ENCODE results near the gene FOXJ3. TPM values are rescaled to one million over a fixed set of nuclear protein-coding genes. Genes with fewer than 3 reads are reported as not detected.

The FOXJ3 gene
- total RNA-seq, 1 donor, result 34.5 TPM

DNA sequence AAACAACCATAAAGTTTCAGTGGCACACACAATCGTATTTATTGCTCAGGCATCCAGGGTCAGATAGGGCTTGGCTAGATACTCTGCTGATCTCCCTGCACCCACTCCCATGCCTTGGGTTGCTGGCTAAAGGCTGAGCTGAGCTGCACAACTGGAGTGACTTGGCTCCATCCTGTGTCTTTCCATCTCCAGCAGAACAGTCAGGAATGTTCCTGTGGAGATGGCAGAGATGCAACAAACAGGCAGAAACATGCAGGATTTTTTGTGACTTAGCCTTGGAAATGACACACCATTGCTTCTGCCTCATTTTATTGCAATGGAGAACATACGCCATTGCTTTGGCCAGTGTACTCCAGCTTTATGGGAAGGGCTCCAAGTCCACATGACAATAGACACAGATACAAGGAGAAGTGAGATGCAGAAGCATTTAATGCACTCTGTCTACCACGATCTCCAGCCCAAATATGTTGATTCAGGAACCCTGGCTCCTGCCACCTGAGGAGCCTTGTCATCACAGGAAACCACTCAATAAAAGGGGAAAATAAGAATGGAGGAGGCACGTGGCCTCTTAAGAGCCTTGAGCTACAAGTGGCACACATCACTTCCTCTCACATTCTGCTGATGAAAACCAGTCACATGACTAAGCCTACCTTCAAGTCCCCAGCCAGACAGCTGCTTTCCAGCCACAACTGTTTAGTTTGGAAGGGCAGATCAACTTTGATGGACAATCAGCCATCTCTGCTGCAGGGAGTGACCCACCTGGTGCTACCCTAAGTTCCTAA, 191.9 kb downstream of the FOXJ3 start:
- TF ChIP-seq, protein P1, sequence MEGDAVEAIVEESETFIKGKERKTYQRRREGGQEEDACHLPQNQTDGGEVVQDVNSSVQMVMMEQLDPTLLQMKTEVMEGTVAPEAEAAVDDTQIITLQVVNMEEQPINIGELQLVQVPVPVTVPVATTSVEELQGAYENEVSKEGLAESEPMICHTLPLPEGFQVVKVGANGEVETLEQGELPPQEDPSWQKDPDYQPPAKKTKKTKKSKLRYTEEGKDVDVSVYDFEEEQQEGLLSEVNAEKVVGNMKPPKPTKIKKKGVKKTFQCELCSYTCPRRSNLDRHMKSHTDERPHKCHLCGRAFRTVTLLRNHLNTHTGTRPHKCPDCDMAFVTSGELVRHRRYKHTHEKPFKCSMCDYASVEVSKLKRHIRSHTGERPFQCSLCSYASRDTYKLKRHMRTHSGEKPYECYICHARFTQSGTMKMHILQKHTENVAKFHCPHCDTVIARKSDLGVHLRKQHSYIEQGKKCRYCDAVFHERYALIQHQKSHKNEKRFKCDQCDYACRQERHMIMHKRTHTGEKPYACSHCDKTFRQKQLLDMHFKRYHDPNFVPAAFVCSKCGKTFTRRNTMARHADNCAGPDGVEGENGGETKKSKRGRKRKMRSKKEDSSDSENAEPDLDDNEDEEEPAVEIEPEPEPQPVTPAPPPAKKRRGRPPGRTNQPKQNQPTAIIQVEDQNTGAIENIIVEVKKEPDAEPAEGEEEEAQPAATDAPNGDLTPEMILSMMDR (IDR thresholded peaks at IDR 0.05; ENCODE audit: insufficient read depth, low read depth, low read length), result no peak
- H3K4me3 ChIP-seq (ENCODE audit: low read depth, low read length), result no peak overlapping the region
- no peak for DNase-seq (ENCODE audit: low read depth)

DNA sequence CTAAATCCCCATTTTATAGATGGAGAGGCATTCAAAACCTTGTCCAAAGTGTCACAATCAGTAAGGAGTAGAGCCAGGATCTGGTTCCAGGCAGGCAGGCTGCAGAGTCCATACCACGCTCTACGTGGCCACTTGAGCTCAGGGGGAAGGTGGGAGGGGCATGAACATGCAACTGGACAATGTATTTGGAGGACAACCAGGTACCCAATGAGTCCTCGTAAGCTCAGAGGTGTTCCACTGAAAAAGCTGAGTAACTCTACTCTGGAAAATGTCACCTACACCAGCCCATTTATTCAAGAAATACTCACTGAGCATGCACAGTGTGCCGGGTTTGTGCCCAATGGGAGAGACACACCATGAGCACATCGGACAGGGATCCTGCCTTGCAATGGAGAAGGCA, 193.1 kb downstream of the FOXJ3 start:
- no peak for DNase-seq (ENCODE audit: low read depth)
- TF ChIP-seq, protein P1 (IDR thresholded peaks at IDR 0.05; ENCODE audit: insufficient read depth, low read depth, low read length), result no peak
- H3K4me3 ChIP-seq (ENCODE audit: low read depth, low read length), result no peak overlapping the region

DNA sequence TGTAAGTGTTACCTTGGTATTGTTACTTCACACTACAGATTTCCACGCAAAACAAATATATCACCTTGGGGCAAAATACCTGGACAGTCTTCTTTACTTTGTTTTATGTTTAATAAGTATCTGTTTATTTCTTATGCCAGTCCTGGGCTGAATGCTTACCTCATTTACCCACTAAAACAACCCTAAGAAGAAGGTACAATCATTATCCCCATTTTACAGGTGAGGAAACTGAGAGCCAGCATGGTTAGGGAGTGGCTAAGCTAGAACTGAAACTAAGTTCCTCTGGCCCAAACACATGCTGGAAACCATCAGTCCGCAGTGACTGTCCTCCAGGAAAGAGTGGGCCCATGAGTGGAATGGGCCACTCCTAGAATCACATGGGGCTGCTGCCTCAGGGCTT, 194.8 kb downstream of the FOXJ3 start:
- no peak for DNase-seq (ENCODE audit: low read depth)
- TF ChIP-seq, protein P1 (IDR thresholded peaks at IDR 0.05; ENCODE audit: insufficient read depth, low read depth, low read length), result no peak

DNA sequence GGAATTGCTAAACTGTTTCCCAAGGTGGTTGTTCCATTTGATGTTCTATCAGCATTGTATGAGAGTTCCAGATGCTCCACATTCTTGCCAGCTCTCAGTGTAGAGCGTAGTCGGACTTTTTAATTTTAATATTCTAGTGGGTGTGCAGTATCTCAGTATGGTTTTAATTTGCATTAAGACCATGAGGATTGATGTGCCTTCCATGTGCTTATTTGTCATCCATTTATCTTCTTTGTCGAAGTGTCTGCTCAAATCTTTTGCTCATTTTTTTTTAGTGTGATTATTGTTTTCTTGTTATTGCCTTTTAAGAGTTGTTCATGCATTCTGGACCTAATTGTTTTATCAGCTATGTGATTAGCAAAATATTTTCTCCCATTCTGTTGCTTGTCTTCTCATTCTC, 195.6 kb downstream of the FOXJ3 start:
- no peak overlapping the region for H3K4me3 ChIP-seq (ENCODE audit: low read depth, low read length)
- TF ChIP-seq, protein P1 (IDR thresholded peaks at IDR 0.05; ENCODE audit: insufficient read depth, low read depth, low read length), result no peak
- no peak for DNase-seq (ENCODE audit: low read depth)

More for the DNA sequence above, 194.8 kb downstream of the FOXJ3 start:
- no peak overlapping the region for H3K4me3 ChIP-seq (ENCODE audit: low read depth, low read length)

DNA sequence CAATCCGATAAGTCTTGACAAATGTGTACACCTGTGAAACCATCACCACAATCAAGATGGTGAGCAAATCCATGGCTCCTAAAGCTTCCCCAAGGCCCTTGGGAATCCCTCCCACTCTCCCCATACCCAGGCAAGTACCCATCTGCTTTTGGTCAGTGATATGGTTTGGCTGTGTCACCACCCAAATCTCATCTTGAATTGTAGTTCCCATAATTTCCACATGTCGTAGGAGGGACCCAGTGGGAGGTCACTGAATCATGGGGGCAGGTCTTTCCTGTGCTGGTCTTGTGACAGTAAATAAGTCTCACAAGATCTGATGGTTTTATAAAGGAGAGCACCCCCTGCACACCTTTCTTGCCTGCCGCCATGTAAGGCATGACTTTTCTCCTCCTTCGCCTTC, 196.4 kb downstream of the FOXJ3 start:
- no peak overlapping the region for H3K4me3 ChIP-seq (ENCODE audit: low read depth, low read length)
- TF ChIP-seq, protein P1 (IDR thresholded peaks at IDR 0.05; ENCODE audit: insufficient read depth, low read depth, low read length), result no peak
- DNase-seq (ENCODE audit: low read depth), result no peak

DNA sequence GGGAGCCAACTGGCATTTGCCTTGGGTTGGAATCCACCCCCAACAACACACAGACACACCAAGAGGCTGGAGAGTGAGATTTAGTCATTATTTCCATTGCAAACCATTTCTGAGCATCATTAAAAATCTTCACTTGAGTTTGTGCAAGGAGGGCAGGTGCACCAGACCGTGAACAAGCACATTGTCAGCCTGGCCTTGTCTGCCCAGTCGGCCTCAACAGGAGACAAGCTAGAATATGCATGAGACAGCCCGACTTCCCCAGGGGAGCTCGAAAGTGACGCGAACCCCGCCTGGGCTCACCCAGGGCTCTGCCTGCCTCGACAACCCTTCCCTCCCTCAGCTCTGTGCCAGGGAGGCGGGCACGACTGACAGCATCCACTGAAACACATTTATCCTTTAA, 197.3 kb downstream of the FOXJ3 start:
- H3K4me3 ChIP-seq (ENCODE audit: low read depth, low read length), result no peak overlapping the region
- DNase-seq (ENCODE audit: low read depth), result no peak
- TF ChIP-seq, protein P1 (IDR thresholded peaks at IDR 0.05; ENCODE audit: insufficient read depth, low read depth, low read length), result no peak

DNA sequence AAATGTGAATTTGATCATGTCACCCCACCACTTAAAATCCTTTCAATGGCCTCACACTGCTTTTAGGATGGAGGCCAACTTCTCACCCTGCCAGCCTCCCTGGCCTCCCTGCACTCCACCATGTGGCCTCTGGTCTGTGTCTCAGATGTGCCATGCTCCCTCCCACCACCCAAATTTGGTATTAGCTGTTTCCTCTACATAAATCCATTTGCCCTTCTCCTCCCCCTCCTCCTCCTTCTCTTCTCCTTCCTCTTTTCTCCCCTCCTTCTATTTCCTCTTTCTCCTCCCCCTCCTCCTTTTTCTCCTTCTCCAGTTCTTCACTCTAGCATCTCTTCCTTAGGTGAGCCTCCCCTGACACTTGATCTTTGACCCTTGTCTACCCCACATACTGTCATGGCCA, 198.6 kb downstream of the FOXJ3 start:
- no peak for DNase-seq (ENCODE audit: low read depth)
- H3K4me3 ChIP-seq (ENCODE audit: low read depth, low read length), result no peak overlapping the region
- TF ChIP-seq, protein P1 (IDR thresholded peaks at IDR 0.05; ENCODE audit: insufficient read depth, low read depth, low read length), result no peak

Measured in fibroblast of villous mesenchyme (primary cell).